Activated naive CD4-positive, alpha-beta T cell treated with anti-CD3 and anti-CD28 coated beads, Interleukin-2, amount 50 U/mL, for 16 hours (primary cell): ENCODE measurements around the gene KDM4B.
A peak's percentile ranks its signal among the peaks of the same experiment; 100 is the strongest.
"Not testable (repeated sequence)": the region's sequence is repeated elsewhere in the genome, so short reads cannot be mapped to it uniquely, and the experiment has no call there.

Experiments
- DNase-seq: peaks from one replicate; pipeline ENCODE4 v3.0.0-alpha.2; 2020

Gene KDM4B

GRCh38 chr19:4969292-4969771, 419 bp downstream of the KDM4B start:
- DNase-seq: no peak

GRCh38 chr19:4969772-4970531, 1.0 kb downstream of the KDM4B start:
- no peak for DNase-seq

GRCh38 chr19:4970558-4971423, 1.9 kb downstream of the KDM4B start:
- DNase-seq: no peak

DNA sequence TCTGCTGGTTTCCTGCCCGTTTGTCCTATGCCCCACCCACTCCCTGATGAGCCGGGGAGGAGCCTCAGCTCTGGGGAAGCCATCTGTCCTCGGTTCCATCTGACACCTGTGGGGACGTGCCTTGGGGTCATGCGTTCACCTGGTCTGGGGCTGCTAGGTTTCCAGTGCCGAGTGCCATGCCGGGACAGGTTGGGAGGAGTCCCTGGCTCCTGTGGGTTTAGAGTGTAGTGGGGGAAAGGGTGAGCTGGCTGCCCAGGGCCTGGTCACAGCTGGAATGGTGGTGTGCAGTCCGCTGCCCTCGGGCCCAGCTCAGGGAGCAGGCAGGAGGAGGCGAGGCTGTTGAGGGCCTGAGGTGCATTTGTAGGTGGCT, 2.5 kb downstream of the KDM4B start:
- peak; percentile 39 for DNase-seq

GRCh38 chr19:4971816-4972495, 3.0 kb downstream of the KDM4B start:
- no peak for DNase-seq

DNA sequence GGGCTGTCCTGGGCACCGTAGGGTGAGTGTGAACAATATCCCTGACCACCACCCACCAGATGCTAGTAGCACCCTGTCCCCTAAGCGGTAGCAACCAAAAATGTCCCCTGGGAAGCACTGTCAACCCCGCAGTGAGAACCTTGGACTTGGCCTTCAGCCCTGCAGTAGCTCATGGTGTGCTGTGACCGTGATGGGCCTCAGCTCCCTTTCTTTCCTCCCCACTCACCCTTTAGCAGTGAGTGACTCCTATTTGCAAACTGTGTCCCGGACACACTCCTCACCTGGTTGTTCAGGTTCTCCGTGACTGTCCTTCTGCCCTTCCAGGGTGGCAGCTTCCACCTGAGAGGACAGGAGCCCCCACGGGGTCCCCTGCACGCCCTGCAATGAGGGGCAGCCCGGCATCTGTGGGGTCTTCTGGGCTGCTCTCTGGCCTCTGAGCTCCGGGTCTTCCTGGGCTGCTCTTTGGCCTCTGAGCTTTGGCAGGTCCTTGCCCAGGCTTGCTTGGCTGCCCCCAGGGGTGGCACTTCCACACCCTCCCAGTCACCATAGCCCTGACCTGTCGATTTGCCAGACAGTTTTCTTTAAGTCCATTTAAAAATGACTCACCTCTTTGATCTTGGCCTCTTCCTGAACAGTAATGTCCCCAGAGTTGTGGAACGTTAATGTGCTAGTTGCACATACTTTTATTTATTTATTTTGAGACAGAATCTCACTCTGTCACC, 3.8 kb downstream of the KDM4B start:
- no peak for DNase-seq

GRCh38 chr19:4974880-4975469, 6.1 kb downstream of the KDM4B start:
- no peak for DNase-seq

- not testable (repeated sequence) for DNase-seq
These were observed 6.7 kb downstream of the KDM4B start for GRCh38 chr19:4975601-4976000.

- DNase-seq: no peak
These were observed 7.7 kb downstream of the KDM4B start for GRCh38 chr19:4976401-4977298.

DNA sequence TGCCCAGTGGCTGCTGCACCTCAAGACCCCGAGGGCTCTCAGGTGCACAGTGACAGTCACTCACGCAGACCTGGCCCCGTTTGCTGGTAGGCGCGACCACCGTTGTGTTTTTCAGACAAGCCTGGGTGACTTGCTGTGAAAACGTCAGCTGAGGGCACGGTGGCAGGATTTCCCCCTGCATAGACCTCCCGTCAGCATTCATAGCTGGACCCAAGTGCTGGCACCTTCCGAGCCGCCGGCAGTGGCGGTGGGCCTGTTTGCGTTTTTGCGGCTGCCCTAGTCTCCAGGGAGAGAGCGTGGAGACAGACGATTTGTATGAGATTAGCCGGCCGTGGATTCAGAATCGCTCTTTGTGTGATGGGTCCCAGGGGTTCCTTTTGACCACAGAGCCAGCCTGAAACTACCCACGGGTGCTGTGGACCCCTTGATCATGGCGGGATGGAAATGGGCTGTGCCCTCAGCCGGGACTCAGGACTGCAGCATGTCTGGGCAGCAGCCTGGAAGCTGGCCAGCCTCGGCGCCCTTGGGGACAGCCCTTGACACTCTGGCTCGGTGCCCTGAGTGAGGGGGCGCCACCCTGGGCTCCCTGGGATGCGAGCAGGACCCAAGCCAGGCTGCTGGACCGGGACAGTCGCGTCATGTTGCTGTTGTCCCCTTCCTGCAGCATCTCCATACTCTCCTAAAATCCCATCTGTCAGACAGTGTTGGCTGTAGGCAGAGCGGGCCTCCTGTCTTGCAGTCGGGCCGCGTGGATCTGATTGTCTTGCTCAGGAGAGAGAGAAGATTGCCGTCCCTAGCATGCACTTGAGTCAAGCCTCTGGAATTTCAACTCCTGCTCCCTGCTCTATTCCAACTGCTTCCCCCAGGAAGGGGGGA, 8.6 kb downstream of the KDM4B start:
- DNase-seq: no peak

GRCh38 chr19:4979211-4979807, 10.4 kb downstream of the KDM4B start:
- no peak for DNase-seq

DNA sequence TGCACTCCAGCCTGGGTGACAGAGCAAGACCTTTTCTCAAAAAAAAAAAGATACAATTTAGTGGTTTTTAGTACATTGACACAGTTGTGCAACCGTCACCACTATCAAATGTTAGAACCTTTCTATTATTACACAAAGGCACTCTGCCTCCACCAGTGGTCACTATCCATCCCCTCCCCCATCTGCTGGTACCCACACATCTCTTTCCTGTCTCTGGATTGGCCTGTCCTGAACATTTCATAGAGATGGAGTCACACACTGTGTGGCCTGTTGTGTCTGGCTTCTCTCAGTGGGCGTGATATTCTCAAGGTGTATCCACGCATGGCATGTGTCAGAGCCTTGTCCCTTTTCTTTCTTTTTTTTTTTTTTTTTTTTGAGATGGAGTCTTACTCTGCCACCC, 11.2 kb downstream of the KDM4B start:
- DNase-seq: no peak

- DNase-seq: no peak
These were observed 12.1 kb downstream of the KDM4B start for GRCh38 chr19:4980838-4981680.

DNA sequence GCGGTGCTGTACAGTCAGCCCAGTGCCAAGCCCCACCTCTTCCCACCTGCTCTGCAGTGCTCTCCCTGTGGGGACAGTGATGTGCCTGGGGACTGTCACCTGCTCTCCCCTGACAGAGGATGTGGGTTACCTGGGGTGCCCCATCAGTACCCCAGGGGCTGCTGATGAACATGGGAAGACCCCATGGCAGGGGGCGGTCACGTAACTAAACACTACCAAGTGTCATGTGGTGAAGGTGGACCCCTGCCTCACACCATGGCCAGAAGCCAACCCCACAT, 12.7 kb downstream of the KDM4B start:
- DNase-seq: no peak

GRCh38 chr19:4983346-4984105, 14.6 kb downstream of the KDM4B start:
- DNase-seq: no peak

- DNase-seq: no peak
These were observed 15.1 kb downstream of the KDM4B start for GRCh38 chr19:4984106-4984380.

DNA sequence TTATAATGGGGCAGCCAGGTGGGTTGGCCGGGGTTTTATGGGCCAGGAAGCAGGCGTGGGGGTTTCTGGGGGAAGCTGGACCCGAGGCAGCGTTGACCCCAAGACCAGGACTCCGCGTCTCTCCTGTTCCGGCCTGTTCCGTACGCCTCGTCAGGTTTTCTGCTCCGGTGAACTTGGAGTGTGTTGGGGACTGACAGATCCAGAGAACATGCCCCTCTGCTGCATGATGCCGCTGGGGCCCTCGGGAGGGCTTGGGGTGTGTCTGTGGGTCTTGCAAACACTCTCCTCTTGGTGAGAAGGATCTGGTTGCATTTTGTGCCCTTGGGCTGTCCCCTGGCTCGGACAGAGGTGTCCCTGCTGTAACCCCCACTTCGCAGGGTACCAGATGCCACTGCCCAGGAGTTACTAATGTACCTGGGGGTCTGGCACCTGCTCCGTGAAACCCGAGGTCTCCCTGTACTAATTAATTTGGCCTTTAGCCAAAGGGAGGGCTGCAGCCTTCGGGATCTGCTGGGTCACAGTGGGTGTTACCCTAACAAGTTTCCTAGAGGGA, 15.6 kb downstream of the KDM4B start:
- DNase-seq: no peak

- no peak for DNase-seq
These were observed 16.7 kb downstream of the KDM4B start for GRCh38 chr19:4985551-4985991.
